Naive thymus-derived CD4-positive, alpha-beta T cell (primary cell): ENCODE results near the gene CPAMD8. TPM values are rescaled to one million over a fixed set of nuclear protein-coding genes. Genes with fewer than 3 reads are reported as not detected.

Experiments
- ATAC-seq: fragments of 150-1000 bp; cut with Tn5 transposase; 2 replicates; pipeline ENCODE4 v1.10.0; 2021; ENCODE audit warnings: mild to moderate bottlenecking, moderate library complexity
- CTCF ChIA-PET: fragments of 350-600 bp; sonication (Branson Sonifier 250); formaldehyde crosslinking; loops from one replicate; lab custom pipeline; 2021; ENCODE audit warnings: antibody characterized with exemption; lab: Charles Lee
- POLR2A ChIA-PET: fragments of 350-600 bp; sonication (Branson Sonifier 250); formaldehyde crosslinking; loops from one replicate; lab custom pipeline; 2021; ENCODE audit warnings: antibody characterized with exemption, inconsistent platforms; lab: Charles Lee
- DNase-seq, 9 donors: peaks; one replicate each; pipeline versions ENCODE4 v3.0.0 to v3.0.0-alpha.2; 2020 to 2022; ENCODE audit warnings: mixed read lengths in 1 of 9
- H3K27ac ChIP-seq: one replicate; pipeline ENCODE4 v1.7.0; 2013; ENCODE audit warnings: mild to moderate bottlenecking, low read depth, low read length, moderate library complexity
- H3K27me3 ChIP-seq, 2 donors: one replicate each; pipeline ENCODE4 v1.7.0; 2013; ENCODE audit warnings: low read length in 2 of 2, mild to moderate bottlenecking in 2 of 2, moderate library complexity in 2 of 2; ENCODE audit not compliant: control insufficient read depth in 2 of 2, insufficient read depth in 2 of 2
- H3K36me3 ChIP-seq, 3 experiments: 1 replicate in 2 of 3; 2 replicates in 1 of 3; pipeline ENCODE4 v1.7.0; 2013; ENCODE audit warnings: low read length in 3 of 3, mild to moderate bottlenecking in 3 of 3, moderate library complexity in 1 of 3; ENCODE audit not compliant: insufficient read depth in 3 of 3, control insufficient read depth in 2 of 3
- H3K4me1 ChIP-seq, 2 donors: one replicate each; pipeline ENCODE4 v1.7.0; 2013; ENCODE audit warnings: low read length in 2 of 2, mild to moderate bottlenecking in 2 of 2, moderate library complexity in 1 of 2; ENCODE audit not compliant: control insufficient read depth in 2 of 2, insufficient read depth in 2 of 2
- H3K4me3 ChIP-seq: 2 replicates; pipeline ENCODE4 v1.7.0; 2013; ENCODE audit warnings: mild to moderate bottlenecking, low read length
- H3K9me3 ChIP-seq, 3 experiments: 1 replicate in 2 of 3; 2 replicates in 1 of 3; pipeline ENCODE4 v1.7.0; 2013; ENCODE audit warnings: low read length in 3 of 3; ENCODE audit not compliant: control insufficient read depth in 2 of 3
- H3K27ac Mint-ChIP-seq, 9 donors: one replicate each; pipeline ENCODE4 v1.8.0; 2020 to 2022; ENCODE audit warnings: mixed read lengths in 9 of 9, mild to moderate bottlenecking in 8 of 9, moderate library complexity in 5 of 9, inconsistent platforms in 2 of 9
- H3K27me3 Mint-ChIP-seq, 5 donors: one replicate each; pipeline ENCODE4 v1.8.0; 2021 to 2022; ENCODE audit warnings: mixed read lengths in 5 of 5, mild to moderate bottlenecking in 1 of 5
- H3K36me3 Mint-ChIP-seq, 5 donors: one replicate each; pipeline ENCODE4 v1.8.0; 2020 to 2022; ENCODE audit warnings: mixed read lengths in 5 of 5, mild to moderate bottlenecking in 3 of 5, inconsistent platforms in 1 of 5
- H3K4me1 Mint-ChIP-seq, 7 donors: one replicate each; pipeline ENCODE4 v1.8.0; 2020 to 2022; ENCODE audit warnings: mixed read lengths in 7 of 7, mild to moderate bottlenecking in 3 of 7, inconsistent platforms in 1 of 7
- H3K4me3 Mint-ChIP-seq, 10 donors: one replicate each; pipeline ENCODE4 v1.8.0; 2020 to 2022; ENCODE audit warnings: mild to moderate bottlenecking in 10 of 10, mixed read lengths in 10 of 10, moderate library complexity in 6 of 10, inconsistent platforms in 2 of 10
- H3K9me3 Mint-ChIP-seq, 11 donors: one replicate each; pipeline ENCODE4 v1.8.0; 2020 to 2022; ENCODE audit warnings: mixed read lengths in 11 of 11, mild to moderate bottlenecking in 4 of 11, inconsistent platforms in 1 of 11, moderate library complexity in 1 of 11
- intact Hi-C, 2 donors: fragments of 100-400 bp; cut with micrococcal nuclease; formaldehyde crosslinking; loops; one replicate each; pipeline ENCODE4 v1.15.1; 2023
- polyA plus RNA-seq, 2 donors: library from polyadenylated mRNA; unstranded; fragments of 300-500 nt; fragmentation: Illumina TruSeq; gene quantifications; one replicate each; pipeline ENCODE4 v1.2.3, GENCODE V29; 2021
- total RNA-seq, 6 experiments: library from RNA in 5 of 6; stranded (reverse) in 5 of 6; gene quantifications; 1 replicate in 5 of 6; 2 replicates in 1 of 6; pipeline ENCODE4 v1.2.3 and lab custom pipeline; 2021 to 2026

CPAMD8 gene
- total and polyA plus RNA-seq, 7 experiments from 2014 or later: 0.18 to 6.6 (median 2.4) TPM

DNA sequence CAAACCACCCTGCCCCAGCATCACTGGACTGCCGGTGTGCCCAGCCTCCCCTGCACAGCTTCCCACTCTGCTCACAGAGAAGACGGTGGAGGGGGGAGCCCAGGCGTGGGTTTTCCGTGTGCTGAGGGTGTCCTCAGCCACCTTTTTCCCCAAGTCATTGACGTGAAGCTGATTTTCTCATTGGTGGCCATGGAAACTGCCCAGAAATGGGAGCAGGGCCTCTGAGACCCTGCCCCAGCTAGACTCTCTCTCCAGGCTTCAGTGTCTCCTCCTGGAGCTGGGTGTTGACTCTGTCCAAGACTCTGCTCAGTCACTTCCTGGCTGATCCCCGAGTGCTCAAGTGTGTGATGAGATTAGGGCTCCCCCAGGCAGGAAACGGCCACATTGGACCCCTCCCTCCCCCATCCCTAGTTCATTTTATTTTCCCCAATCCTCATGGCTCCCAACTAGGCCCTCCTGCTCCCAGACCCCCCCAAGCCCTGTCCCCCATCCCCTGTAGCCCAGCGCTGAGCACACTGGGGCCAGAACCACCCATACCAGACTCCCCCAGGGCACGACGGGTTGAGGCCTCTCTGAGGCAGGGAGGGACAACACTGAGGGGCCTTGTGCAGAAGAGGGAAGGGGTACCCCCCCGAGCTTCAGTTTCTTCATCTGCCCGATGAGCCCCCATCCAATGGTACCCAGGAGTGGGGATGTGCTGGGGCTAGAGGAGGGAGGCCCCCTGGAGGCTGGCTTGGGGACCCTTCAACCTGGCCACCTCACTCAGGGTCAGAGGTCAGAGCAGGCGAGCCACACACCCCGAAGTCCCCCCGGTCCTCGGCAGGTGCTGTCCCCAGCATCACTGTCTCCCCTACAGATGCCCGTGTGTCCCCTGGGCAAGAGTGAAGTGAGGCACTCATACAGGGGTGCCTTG, 139.0 kb downstream of the CPAMD8 start:
- no peaks in the 10 kb centered on the region for H3K4me1 ChIP-seq
- H3K36me3 ChIP-seq: no peaks in the 10 kb centered on the region
- Mint-ChIP-seq H3K27ac (no peak overlapping the region), H3K27me3 (peaks cover 0 to 19% (median 14%) of the 10 kb centered on the region in 5 donors), H3K4me3 (no peak overlapping the region), H3K9me3 (peaks cover 0 to 14% (median 7%) of the 10 kb centered on the region in 11 donors), H3K36me3 (peaks cover 0 to 5% (median 5%) of the 10 kb centered on the region in 5 donors), H3K4me1 (peaks cover 0 to 17% (median 0%) of the 10 kb centered on the region in 7 donors)
- ChIA-PET CTCF (interaction anchor here (0.5 kb wide), 1 partner anchor 36 kb away, joined by 6 read pairs; no protein-coding TSS in a partner anchor), POLR2A (no interaction called here)
- ATAC-seq (no peak), DNase-seq (no peak)
- H3K4me3 ChIP-seq: no peak overlapping the region
- intact Hi-C loops: no loop called here
- no peaks in the 10 kb centered on the region for H3K27me3 ChIP-seq
- no peak overlapping the region for H3K27ac ChIP-seq
- peaks cover 0 to 9% (median 0%) of the 10 kb centered on the region in 3 experiments for H3K9me3 ChIP-seq

DNA sequence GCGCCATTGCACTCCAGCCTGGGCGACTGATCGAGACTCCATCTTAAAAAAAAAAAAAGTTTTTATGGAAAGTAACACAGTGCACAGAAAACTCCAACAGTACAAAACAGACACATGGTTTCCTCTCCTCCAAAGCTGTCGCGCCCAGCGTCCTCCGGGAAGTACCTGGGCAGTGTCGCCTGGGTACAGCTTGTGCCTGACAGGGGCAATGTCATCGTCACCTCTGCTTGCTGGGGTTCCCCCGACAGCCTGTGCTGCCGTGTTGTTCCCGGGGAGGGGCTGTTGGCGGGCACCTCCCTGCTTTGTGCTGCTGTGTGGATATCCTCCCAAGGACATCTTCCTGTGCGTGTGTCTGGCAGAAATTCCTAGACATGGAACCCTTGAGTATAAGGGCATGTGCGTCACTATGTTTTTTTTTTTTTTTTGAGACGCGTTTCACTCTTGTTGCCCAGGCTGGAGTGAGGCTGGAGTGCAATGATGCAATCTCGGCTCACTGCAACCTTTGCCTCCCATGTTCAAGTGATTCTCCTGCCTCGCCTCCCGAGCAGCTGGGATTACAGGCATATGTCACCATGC, 140.2 kb downstream of the CPAMD8 start:
- H3K36me3 ChIP-seq: no peaks in the 10 kb centered on the region
- H3K4me3 Mint-ChIP-seq: no peak overlapping the region
- peaks cover 0 to 18% (median 11%) of the 10 kb centered on the region in 5 donors for H3K27me3 Mint-ChIP-seq
- H3K4me1 ChIP-seq: no peaks in the 10 kb centered on the region
- H3K9me3 ChIP-seq: peaks cover 0 to 21% (median under 1%) of the 10 kb centered on the region in 3 experiments
- peaks cover 5 to 13% (median 9%) of the 10 kb centered on the region in 5 donors for H3K36me3 Mint-ChIP-seq
- intact Hi-C loops: no loop called here
- ChIA-PET CTCF (no interaction called here), POLR2A (no interaction called here)
- H3K4me3 ChIP-seq: no peak overlapping the region
- H3K9me3 Mint-ChIP-seq: peaks cover 7 to 26% (median 15%) of the 10 kb centered on the region in 11 donors
- H3K27ac Mint-ChIP-seq: no peak overlapping the region
- no peak overlapping the region for H3K27ac ChIP-seq
- ATAC-seq: no peak
- H3K4me1 Mint-ChIP-seq: peaks cover 0 to 15% (median 0%) of the 10 kb centered on the region in 7 donors
- DNase-seq: no peak
- no peaks in the 10 kb centered on the region for H3K27me3 ChIP-seq

DNA sequence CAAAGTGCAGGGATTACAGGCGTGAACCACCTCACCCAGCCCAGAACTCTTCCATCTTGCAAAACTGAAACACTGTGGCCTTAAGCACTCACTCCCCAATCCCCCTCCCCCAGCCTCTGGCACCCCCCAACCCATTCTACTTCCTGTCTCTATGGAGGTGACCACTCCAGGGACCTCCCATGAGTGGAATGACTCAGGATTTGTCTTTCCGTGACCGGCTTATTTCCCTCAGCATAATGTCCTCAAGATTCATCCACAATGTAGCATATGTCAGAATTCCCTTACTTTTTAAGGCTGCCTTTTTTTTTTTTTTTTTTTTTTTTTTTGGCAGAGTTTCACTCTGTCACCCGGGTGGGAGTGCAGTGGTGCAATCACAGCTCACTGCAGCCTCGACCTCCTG, 141.4 kb downstream of the CPAMD8 start:
- POLR2A ChIA-PET: no interaction called here
- H3K27me3 ChIP-seq: no peaks in the 10 kb centered on the region
- no peak overlapping the region for H3K27ac ChIP-seq
- ATAC-seq: no peak
- Mint-ChIP-seq H3K36me3 (peaks cover 10 to 25% (median 17%) of the 10 kb centered on the region in 5 donors), H3K4me1 (peaks cover 0 to 15% (median 0%) of the 10 kb centered on the region in 7 donors), H3K27ac (peak overlapping the region in 1 of 9 donors; percentile 5), H3K4me3 (no peak overlapping the region), H3K9me3 (peaks cover 7 to 36% (median 24%) of the 10 kb centered on the region in 11 donors), H3K27me3 (peaks cover 0 to 10% (median 8%) of the 10 kb centered on the region in 5 donors)
- CTCF ChIA-PET: no interaction called here
- no peak for DNase-seq
- intact Hi-C loops: no loop called here
- H3K4me1 ChIP-seq: no peaks in the 10 kb centered on the region
- H3K9me3 ChIP-seq: peaks cover 0 to 34% (median 6%) of the 10 kb centered on the region in 3 experiments
- no peaks in the 10 kb centered on the region for H3K36me3 ChIP-seq
- H3K4me3 ChIP-seq: no peak overlapping the region

DNA sequence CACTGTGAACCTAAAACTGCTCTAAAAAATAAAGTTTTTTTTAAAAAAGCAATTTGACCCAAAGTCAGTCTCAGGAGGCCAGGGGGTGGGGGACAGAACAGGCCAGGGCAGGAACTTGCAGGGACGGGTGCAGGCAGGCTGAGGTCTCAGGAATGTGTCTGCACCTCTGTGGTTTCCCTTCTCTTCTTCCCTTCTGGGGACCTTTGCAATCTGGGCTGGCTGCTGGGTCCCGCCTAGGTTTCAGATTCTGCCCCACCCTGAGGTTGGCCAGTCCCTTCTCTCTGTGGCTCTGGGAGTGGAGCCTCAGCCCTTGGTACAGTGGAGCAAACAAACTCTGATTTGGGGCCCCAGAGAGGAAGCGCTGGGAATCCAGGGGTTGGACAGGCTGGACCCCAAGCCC, 143.1 kb downstream of the CPAMD8 start:
- H3K36me3 ChIP-seq: peaks cover 0 to 15% (median 5%) of the 10 kb centered on the region in 3 experiments
- H3K27ac ChIP-seq: no peak overlapping the region
- ChIA-PET POLR2A (no interaction called here), CTCF (no interaction called here)
- H3K4me1 ChIP-seq: no peaks in the 10 kb centered on the region
- H3K9me3 ChIP-seq: peaks cover 0 to 34% (median 6%) of the 10 kb centered on the region in 3 experiments
- ATAC-seq (no peak), DNase-seq (no peak)
- peaks cover 7 to 39% (median 25%) of the 10 kb centered on the region in 11 donors for H3K9me3 Mint-ChIP-seq
- intact Hi-C loops: no loop called here
- no peak overlapping the region for H3K4me3 Mint-ChIP-seq
- H3K36me3 Mint-ChIP-seq: peaks cover 19 to 29% (median 28%) of the 10 kb centered on the region in 5 donors
- H3K27ac Mint-ChIP-seq: no peak overlapping the region
- H3K27me3 ChIP-seq: no peaks in the 10 kb centered on the region
- peaks cover 0 to 9% (median 0%) of the 10 kb centered on the region in 7 donors for H3K4me1 Mint-ChIP-seq
- peaks cover 0 to 7% (median 3%) of the 10 kb centered on the region in 5 donors for H3K27me3 Mint-ChIP-seq
- no peak overlapping the region for H3K4me3 ChIP-seq

DNA sequence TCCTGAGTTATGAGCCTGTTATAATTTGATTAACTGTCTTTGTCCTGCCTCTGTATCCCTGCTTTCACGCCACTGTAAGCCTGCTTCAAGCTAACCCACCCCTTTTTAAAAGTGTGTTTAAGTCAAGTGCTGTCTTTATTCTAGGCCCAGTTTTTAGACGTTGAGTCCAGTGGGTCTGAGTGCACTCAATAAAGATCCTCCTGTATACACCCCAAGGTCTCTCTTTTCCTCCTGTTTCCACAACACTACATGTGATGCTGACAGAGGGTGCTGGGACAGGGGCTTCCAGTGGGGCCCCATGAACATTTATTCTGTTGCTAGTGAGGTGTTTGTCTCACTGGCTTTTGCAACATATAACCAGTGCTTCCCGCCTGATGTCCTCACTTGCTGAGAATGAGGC, 144.5 kb downstream of the CPAMD8 start:
- H3K27me3 Mint-ChIP-seq: peaks cover 0 to 5% (median 0%) of the 10 kb centered on the region in 5 donors
- H3K9me3 Mint-ChIP-seq: peaks cover 7 to 39% (median 25%) of the 10 kb centered on the region in 11 donors
- CTCF ChIA-PET: no interaction called here

DNA sequence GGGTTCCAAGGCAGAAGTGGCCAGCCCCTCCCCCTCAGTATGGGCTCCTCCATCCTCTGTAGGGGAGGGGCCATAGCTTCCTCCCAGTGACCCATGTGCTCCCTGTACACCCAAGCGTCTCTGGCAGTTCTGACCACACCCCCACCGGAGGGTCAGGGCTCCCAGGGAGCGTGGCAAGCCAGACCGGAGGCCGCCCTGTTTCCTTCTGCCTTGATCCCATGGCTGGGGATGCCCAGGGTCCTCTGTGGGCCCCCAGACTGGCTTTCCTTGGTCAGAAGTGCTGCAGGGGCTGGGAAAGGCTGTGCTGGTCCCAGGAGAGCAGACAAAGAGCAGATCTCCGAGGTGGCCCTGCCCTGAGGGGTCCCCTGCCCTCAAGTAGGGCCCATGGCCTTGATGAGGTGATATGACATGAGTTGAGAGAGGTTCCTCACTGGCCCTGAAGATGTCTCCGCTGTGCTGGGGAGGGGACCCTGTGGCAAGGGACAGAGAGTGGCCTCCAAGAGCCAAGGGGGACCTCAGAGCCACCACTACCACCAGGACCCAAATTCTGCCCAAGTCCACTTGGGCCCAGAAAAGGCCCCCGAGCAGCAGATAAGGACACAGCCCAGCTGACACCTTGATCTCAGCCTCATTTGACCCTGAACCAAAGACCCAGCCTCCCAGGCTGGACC, 145.6 kb downstream of the CPAMD8 start:
- no peak overlapping the region for H3K27ac Mint-ChIP-seq
- intact Hi-C loops: no loop called here
- POLR2A ChIA-PET: no interaction called here

More for the DNA sequence above, 144.5 kb downstream of the CPAMD8 start:
- peaks cover 20 to 41% (median 28%) of the 10 kb centered on the region in 5 donors for H3K36me3 Mint-ChIP-seq
- ATAC-seq (no peak), DNase-seq (no peak)
- Histone ChIP-seq H3K4me1 (no peaks in the 10 kb centered on the region), H3K4me3 (no peak overlapping the region), H3K36me3 (peaks cover 0 to 28% (median 6%) of the 10 kb centered on the region in 3 experiments), H3K27ac (no peak overlapping the region), H3K9me3 (peaks cover 0 to 34% (median 6%) of the 10 kb centered on the region in 3 experiments), H3K27me3 (no peaks in the 10 kb centered on the region)
- H3K4me3 Mint-ChIP-seq: no peak overlapping the region
- POLR2A ChIA-PET: no interaction called here
- no peak overlapping the region for H3K27ac Mint-ChIP-seq
- intact Hi-C loops: no loop called here
- peaks cover 0 to 5% (median 0%) of the 10 kb centered on the region in 7 donors for H3K4me1 Mint-ChIP-seq

More for the DNA sequence above, 145.6 kb downstream of the CPAMD8 start:
- ATAC-seq (no peak), DNase-seq (no peak)
- Histone ChIP-seq H3K36me3 (peaks cover 0 to 40% (median 9%) of the 10 kb centered on the region in 3 experiments), H3K4me3 (no peak overlapping the region), H3K27ac (no peak overlapping the region), H3K27me3 (no peaks in the 10 kb centered on the region), H3K9me3 (peaks cover 0 to 34% (median 6%) of the 10 kb centered on the region in 3 experiments), H3K4me1 (no peaks in the 10 kb centered on the region)
- Mint-ChIP-seq H3K27me3 (peaks cover 0 to 5% (median 0%) of the 10 kb centered on the region in 5 donors), H3K4me3 (no peak overlapping the region), H3K4me1 (peaks cover 0 to 10% (median 0%) of the 10 kb centered on the region in 7 donors), H3K9me3 (peaks cover 7 to 39% (median 25%) of the 10 kb centered on the region in 11 donors), H3K36me3 (peaks cover 23 to 49% (median 28%) of the 10 kb centered on the region in 5 donors)
- CTCF ChIA-PET: no interaction called here
